ENCODE data around the gene ITIH3.

The ITIH3 gene

GRCh38 chr3:52795298-52795900, 803 bp downstream of the ITIH3 start:
- no peak for DNase-seq

DNA sequence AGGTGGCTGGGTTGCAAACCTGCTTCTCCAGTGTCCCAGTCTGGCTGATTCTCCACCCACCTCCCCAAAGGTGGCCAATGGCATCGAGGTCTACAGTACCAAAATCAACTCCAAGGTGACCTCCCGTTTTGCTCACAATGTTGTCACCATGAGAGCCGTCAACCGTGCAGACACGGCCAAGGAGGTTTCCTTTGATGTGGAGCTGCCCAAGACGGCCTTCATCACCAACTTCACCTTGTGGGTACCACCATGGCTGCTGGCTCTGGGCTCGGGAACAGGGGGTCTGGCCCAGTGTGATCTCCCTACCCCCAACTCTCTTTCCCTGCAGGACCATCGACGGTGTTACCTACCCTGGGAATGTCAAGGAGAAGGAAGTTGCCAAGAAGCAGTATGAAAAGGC, 1.8 kb downstream of the ITIH3 start:
- no peak for DNase-seq

DNA sequence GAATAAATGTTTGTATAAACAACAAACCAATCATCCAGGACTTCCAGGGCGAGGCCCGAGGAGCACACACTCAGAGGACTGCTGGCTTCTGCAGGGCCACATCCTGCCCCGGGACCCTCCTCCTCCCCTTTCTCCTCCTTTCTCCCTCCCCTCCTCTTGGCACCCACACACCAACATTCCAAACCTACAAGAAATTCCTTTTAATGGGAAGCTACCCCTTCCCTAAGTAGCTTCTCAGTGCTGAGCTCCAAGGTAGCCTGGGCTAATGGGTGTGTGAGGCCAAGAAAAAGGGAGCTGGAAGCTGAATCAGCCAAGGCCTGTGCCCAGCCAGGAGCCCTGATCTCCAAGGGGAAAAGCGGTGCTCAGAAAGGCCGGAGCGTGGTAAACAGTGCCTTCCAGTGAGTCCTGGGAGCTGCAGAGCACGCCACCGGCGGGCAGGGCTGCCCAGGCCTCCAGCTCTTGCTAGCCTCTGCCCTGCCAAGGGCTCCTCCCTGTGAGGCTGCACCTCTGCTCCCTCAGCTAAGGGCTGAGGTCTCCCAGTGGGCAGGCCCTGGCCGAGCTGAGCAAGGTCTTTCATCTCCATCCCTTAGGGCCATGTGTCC, 3.9 kb downstream of the ITIH3 start:
- DNase-seq: no peak

GRCh38 chr3:52798978-52799476, 4.4 kb downstream of the ITIH3 start:
- no peak for DNase-seq

- no peak for DNase-seq
Measured at GRCh38 chr3:52800079-52800478, 5.5 kb downstream of the ITIH3 start.

DNA sequence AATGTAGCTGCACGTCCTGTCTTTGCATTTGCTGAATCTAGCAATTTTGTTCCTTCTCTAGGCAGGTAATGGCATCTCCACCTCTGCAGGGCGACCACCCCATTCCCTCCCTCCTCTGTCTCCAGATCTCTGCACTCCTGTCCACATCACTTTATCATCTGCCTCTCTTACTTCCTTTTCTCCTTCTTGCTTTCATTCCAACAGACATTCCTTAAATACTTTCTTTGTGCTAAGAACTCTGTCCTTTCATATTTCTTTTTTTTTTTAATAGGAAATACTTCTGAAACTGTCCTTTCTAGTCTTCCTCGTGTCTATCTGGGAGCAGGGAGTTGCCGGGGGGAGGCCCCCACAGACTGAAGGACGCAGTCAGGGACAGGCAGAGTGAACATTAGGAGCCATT, 7.2 kb downstream of the ITIH3 start:
- DNase-seq: no peak

- peak; percentile 15 to 62 for DNase-seq
Measured at GRCh38 chr3:52805270-52806039, 10.9 kb downstream of the ITIH3 start.

DNA sequence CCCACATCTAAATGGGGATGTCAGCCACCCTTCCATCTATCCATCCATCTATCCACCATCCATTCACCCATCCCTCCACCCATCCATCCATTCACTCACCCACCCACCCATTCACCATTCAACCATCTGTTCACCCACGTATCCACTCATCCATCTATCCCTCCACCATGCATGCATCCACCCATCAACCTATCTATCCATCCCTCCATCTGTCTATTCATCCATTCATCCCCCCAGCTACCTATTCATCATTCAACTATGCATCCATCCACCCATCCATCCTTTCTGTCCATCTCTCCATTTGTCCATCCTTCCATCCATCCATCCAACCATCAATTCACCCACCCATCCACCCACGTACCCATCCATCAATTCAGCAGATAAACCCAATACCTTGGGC, 14.6 kb downstream of the ITIH3 start:
- DNase-seq: no peak

DNA sequence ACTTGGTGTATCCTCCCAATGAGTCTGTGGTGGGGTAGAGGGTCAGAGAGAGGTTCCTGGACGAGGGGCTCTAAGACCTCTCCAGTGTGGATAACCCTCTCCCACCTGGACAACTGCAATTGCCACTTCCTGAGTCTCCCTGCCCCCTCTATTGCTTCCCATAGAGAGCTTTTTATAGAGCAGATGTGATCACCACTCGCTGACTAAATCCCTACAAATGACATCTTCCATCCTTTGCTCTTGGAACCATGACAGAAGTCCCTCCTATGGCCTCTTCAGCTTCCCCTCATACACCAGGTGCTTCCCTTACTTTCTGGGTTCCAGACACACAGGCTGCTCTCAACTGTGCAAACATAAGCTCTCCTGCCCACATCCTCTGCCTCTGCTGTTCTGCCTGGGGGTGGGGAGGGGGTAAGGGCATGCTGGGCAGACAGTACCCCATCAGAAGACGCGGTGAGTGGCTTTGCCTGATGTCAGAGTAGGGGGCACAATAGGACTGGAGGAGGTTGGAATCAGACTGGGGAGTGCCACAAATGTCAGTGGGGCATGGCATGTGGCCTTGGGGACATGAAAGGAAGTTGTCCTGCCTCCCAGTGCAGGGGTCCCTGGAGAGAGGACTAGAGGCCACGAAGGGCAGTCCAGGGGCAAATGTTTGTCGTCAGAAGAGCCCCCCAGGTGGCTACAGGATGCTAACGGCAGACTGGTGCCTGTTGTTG, 15.2 kb downstream of the ITIH3 start:
- DNase-seq: peak; percentile 61 to 82

GRCh38 chr3:52810923-52811322, 16.3 kb downstream of the ITIH3 start:
- DNase-seq: no peak

GRCh38 chr3:52811452-52812011, 16.9 kb downstream of the ITIH3 start:
- no peak for DNase-seq

DNA sequence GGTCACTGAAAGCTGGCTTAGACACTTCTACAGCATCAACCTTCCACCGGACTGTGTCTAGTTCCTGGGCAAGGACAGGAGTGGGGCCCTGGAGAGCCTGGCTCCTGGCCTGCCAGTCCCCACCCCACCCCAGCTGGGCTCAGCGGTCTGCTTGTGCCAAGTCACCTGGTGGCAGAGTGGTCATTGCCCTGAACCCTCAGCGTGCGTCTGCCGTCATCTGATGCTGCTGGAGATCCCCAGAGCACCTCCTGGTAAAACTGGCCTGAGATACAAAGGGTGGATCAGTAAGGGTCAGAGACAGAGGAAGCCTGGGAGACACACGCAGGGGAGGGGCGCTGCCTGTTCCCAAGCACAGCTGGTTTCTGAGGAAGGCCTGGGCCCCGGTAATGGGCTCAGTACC, 19.2 kb downstream of the ITIH3 start:
- DNase-seq: no peak

GRCh38 chr3:52816199-52816598, 21.6 kb downstream of the ITIH3 start:
- DNase-seq: no peak

- DNase-seq: no peak
Measured at GRCh38 chr3:52816654-52817053, 22.1 kb downstream of the ITIH3 start.

DNA sequence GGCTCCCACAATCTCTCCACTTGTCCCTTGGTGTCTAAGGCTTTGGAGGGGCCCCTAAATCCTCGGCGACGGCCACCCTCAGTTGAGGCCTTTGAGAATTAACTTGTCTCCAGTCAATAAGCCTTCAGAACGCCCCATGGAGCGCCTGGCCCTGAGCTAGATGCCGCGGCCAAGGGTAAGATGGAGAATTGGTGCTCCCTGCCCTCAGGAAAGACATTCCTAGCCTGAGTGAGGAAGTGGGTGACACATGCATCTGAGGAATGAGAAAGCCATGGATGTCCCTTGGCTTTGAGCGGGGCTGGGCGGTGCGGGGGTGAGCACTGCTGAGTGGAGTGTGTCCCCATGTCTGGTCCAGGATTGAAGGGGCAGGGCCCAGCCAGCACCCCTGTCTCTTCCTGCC, 22.6 kb downstream of the ITIH3 start:
- no peak for DNase-seq

DNA sequence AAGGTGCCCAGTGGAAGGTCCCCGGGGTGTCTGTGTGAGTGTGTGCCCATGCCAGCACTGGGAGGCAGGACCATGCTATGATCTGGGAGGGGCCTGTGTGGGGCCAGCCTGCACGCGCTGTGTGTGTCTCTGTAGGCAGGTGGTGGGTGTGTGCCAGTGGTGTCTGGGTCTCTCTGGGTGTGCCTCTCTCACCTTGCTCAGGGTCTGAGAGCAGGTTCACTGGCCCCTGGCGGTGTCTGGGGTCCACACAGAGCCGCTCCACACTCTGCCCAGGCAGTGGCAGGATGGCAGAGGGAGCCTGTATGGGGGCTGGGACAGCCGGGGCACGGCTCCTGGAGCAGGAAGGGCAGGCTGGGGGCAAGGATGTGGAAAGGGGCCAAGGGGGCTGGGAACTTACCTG, 23.3 kb downstream of the ITIH3 start:
- no peak for DNase-seq

- DNase-seq: peak in 1 of 2 experiments; percentile 9
Measured at GRCh38 chr3:52819936-52820335, 25.3 kb downstream of the ITIH3 start.

DNA sequence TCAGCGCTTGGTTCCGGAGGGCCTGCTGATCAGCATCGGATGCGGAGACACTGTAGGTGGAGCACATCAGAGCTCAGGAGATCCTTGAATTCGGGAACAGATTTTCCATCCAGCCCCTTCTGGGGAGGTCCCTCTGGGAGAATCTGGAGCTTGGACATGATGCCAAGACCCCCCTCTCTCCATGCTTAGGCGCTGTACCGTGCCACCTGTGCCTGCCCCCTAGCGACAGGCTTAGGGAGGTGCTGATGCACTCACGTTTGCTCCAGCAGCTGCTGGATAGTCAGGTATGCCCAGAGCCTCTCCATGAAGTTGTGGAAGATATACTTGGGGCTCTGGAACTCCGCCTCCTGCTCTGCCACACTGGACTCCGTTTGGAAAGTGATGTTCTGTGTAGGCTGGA, 26.1 kb downstream of the ITIH3 start:
- DNase-seq: peak; percentile 2 to 30

DNA sequence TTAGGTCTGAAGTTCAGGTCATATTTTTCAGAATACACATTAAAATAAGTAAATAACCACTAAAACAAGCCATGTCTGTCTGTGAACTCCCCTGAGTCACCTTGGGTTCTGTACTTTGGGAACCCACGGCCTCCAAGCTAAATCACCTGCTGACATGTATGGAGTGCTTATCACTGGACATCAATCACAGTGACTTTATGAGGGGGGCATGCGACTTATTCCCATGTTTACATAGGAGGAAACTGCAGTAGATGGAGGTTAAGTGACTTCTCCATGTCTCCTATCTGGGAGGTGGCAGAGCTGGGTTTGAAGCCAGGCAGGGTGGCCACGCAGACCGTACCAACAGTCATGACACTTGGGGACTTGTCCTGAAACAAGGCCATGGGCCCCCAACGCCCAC, 27.8 kb downstream of the ITIH3 start:
- no peak for DNase-seq

- no peak for DNase-seq
Measured at GRCh38 chr3:52824037-52824436, 29.4 kb downstream of the ITIH3 start.

GRCh38 chr3:52827441-52827840, 32.8 kb downstream of the ITIH3 start:
- no peak for DNase-seq

- no peak for DNase-seq
Measured at GRCh38 chr3:52827866-52828376, 33.3 kb downstream of the ITIH3 start.

DNA sequence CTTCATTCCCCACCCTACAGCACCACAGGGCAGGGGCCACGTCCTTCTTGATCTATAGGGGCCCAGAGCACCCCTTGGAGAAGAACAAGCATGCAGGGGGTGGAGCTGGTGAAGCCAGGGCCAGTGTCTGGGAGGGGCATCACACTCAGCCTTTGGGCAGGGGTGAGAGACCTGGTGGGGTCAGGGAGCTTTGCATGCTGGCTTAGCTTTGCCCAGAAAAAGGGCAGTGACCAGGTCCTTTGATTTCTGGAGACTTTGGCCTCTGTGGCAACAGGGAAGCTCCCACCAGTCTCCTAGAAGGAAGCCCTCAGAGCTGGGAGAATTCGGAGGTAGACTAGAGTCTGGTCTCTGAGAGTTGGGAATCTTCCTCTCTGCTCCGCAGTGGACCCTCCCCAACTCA, 34.9 kb downstream of the ITIH3 start:
- DNase-seq: no peak

Data from NCI-H524 (cell line).